Stimulated activated CD8-positive, alpha-beta memory T cell treated with anti-CD3 and anti-CD28 coated beads, Interleukin-7, amount 100 ng/mL, for 24 hours (primary cell): ENCODE data around the gene WASF2.

Source experiments
- DNase-seq: peaks from one replicate; pipeline ENCODE4 v3.0.0-alpha.2; 2020; ENCODE audit warnings: low read depth

Gene WASF2

GRCh38 chr1:27357281-27358037, 132.5 kb downstream of the WASF2 start:
- peak; percentile 62 for DNase-seq

- no peak for DNase-seq
Observed at GRCh38 chr1:27356619-27357280, 133.2 kb downstream of the WASF2 start.

GRCh38 chr1:27356277-27356618, 133.7 kb downstream of the WASF2 start:
- DNase-seq, result no peak

- no peak for DNase-seq
Observed at GRCh38 chr1:27355683-27356082, 134.3 kb downstream of the WASF2 start.
